IPS DF 4.7 (cell line): ENCODE data around the gene CD109.
"Not testable (repeated sequence)": the region's sequence is repeated elsewhere in the genome, so short reads cannot be mapped to it uniquely, and the experiment has no call there.

ENCODE experiments used
- DNase-seq: peaks from one replicate; pipeline ENCODE4 v3.0.0-alpha.2; 2013; ENCODE audit warnings: low spot score; ENCODE audit errors: extremely low read depth

The CD109 gene

DNA sequence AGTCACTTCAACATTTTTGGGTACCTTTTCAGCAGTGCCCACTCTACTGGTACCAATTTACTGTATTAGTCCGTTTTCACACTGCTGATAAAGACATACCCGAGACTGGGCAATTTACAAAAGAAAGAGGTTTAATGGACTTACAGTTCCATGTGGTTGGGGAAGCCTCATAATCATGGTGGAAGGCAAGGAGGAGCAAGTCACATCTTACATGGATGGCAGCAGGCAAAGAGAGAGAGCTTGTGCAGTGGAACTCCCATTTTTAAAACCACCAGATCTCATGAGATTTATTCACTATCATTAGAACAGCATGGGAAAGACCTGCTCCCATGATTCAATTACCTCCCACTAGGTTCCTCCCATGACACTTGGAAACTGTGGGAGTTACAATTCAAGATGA lies 12.4 kb upstream of the CD109 start:
- DNase-seq = not testable (repeated sequence)

DNA sequence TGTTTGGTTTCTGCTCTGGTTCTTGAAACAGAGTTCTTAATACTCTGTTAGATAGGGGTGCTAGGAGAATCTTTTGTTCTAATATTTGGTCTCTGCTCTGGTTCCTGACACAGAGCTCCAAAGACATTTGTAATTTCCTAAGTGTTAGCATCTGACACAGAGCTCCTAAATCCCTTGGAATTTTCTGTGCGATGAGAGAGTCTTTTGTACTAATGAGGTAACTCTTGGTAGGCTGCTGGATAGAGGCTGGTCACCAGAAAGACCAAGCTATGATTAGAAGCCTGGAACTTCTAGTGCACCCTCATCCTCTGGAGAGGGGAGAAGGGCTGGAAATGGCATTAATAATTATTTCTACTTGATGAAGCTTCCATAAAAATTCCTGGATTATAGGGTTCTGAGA lies 7.7 kb upstream of the CD109 start:
- no peak for DNase-seq

DNA sequence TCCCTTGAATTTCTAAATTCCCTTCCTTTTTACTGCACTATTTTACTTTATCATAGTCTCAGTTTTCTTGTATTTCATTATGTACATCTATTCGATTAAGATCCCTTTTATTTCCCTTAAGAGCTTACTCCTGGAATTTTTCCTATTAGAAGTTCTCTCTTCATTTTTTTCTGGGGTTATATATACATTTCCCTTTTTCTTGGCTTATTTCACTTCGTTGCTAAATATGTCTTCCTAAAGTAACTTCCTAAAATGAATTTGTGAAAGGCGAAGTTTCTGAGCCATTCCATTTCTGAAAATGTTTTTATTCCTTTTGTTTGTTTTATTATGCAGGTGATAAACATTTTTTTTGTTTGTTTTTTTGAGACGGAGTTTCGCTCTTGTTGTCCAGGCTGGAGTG lies 5.9 kb upstream of the CD109 start:
- no peak for DNase-seq

DNA sequence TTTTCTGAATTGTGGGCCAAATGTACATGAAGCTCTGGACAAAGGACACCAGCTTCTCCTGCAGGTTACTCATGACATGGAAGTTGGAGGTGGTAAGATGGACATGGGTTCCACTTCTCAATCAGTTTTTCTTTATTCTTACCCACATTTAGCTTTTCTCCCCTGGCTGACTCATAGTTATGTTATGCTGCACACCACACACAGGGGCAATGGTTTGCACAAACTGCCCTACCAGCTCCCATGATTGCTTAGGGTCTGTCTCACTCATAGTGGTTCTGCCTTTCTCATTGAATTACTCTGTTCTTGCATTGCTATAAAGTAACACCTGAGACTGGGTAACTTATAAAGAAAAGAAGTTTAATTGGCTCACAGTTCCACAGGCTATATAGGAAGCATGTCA lies 4.5 kb upstream of the CD109 start:
- no peak for DNase-seq

DNA sequence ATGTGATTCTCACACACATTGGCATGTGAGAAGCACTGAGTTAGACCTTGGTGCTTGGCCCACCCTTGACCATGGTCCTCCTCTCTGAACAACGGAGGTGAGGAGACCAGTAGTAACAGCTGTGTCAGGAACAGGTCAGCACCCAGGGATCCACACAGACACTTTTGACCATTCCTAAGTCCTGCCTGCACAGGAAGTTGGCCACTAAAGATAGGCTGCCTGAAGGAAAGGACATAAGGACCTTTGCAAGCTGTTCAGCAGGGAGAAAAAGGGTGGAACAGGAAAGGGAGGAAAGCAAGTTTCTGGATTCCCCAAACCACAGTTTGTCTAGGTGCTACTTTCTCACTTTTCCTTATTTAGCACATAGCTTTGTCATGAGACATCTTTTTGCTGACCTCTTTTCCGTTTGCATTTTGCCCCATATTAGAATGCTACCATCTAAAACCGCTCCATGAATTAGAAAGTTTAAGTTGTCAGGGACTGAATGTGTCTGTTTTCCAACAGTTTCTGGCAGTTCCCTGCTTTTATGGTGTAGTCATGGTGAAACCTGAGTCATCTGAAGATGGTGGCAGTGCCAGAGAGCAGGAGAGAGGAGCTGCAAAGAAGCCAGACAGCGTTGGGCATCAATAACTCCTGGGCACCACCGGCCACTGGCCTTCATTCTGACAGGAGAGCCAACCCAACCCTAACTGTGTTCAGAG lies 1.1 kb upstream of the CD109 start:
- DNase-seq = no peak

DNA sequence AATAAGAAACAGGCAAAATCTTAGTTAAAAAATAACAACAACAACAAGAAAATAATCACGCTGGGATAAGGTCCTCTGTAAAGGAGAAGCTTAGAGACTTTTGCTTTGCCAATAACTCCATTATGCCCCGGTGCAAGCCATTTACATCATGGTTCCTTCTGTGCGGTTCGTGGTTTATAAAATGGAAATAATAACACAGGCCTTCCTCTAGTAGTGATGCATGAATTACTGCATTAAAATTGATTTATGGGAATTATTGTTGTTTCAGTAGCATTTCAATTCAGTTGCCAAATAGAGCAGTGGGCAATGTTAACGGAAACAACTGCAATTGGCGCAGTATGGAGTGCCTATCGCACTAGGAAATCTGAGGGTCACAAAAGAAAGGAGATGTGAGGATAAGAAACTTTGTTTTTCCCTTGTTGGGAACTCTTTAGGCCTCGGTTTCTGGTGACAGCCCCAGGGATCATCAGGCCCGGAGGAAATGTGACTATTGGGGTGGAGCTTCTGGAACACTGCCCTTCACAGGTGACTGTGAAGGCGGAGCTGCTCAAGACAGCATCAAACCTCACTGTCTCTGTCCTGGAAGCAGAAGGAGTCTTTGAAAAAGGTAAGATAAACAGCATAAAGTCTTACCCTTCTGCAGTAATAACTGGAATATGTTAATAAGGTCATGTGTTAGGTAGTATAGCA lies 1.1 kb downstream of the CD109 start:
- DNase-seq = no peak

DNA sequence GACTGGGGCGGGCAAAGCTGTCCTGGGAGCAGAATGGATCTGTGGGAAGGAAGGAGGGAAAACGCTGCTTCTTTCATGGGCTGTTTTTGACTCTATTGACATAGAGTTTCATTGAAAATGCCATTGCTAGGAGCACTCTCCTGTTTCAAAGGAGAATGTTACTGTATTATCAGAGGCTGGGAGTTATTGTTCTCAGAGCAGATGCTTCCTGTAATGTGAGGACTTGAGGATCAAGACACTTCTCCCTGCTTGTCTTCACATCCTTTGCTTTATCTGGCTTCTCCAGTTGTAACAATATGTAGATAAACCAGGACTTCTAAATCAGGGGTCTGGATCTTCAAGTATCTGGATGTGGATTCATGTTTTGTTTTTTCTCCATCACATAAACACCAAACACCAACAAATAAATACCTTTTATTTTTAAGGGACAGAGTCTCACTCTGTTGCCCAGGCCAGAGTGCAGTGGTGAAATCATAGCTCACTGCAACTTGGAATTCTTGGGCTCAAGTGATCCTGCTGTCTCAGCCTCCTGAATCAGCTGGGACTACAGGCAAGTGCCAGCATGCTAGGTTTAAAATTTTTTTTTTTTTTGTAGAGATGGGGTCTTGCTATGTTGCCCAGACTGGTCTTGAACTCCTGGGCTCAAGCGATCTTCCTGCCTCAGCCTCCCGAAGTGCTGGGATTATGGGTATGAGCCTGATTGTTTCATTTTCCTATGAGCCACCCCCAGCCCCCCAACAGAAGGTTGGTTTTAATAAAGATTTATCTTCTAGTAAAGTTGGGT lies 3.9 kb downstream of the CD109 start:
- DNase-seq = no peak

DNA sequence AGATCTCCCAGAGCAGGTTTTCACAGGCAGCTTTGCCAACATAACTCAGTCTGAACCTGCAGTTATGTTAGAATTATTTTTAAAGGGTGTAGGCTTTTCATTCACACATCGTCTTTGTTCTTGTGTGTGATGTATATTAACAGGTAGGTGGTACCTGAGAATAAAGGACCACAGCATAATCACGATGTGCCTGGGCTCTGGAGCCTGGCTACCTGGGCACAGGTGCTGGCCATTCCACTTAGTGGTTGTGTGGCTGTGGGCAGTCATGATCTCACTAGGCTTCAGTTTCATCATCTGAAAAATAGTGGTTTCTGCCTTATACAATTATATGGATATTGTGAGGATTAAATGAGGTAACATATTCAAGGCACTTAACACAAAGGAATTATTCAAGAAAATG lies 6.4 kb downstream of the CD109 start:
- DNase-seq = no peak

DNA sequence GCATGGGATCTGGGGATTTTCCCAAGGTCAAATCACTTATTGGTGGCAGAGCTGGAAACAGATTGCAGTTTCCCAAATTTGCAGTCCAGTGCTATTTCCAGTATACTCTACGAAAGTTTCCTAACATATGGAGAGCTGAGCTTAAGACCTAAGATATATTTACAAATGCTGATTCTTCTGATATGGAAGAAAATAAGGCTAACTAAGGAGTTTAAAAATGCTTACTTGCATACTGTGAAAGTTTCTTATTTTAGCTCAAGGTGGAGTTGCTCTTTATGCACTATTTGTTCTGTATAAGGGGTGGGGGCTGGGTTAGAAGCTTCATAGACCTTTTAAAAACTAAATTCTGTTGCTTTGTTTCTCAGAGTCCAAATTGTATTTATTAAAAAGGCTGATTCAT lies 7.5 kb downstream of the CD109 start:
- no peak for DNase-seq

DNA sequence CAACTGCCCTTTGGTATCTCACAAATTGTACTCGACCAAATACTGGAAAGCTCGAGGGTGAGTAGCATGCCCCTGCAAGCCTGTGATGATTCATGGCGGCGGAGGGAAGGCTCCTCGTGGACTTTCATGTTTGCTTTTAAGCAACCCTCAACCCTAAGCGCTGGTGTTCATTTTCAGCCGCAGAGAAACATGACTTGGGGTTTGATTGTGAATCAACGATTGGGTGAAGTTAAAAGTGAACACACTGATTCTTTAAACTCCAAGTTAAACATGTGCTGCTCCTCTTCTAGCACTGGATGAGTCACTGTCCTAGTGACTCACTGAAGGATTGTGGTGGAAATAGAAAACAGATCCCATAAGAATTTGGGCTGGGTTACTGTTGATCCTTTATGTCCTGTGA lies 8.3 kb downstream of the CD109 start:
- DNase-seq = no peak

DNA sequence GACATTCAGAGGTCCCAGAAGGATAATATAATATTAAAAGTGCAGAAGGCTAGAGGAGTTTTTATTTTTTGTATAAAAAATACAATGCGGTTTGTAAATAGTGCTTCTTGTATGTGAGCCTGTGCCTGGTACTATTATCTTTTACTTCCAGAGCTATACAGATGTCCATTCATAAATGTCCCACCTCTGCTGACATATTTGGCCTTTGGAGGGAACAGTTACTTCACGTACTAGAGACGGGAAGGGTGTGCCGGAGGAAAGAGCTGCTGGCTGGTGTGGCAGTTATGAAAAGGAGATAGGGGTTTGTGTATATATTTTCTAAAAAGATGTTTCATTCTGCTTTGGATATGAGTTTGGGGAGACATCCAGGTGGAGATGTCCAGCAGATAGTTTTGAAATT lies 8.8 kb downstream of the CD109 start:
- no peak for DNase-seq

DNA sequence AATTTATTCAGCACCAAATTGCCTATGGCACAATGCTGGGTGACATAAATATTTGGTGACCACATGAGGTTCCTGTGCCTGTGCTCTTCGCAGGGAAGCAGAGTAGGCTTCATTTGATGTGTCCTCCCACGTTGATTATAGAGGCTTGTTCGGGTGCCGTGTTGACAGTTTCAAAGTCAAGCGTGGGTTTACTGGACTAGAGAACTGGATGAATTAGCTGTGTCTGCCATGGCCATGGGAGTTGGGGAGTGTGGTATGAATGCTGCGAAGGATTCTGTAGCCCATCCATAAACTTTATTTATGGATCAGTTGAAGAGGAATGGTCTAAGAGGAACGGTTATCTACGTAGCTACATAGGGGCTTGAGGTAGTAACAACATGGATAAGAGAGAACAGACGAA lies 11.0 kb downstream of the CD109 start:
- no peak for DNase-seq

DNA sequence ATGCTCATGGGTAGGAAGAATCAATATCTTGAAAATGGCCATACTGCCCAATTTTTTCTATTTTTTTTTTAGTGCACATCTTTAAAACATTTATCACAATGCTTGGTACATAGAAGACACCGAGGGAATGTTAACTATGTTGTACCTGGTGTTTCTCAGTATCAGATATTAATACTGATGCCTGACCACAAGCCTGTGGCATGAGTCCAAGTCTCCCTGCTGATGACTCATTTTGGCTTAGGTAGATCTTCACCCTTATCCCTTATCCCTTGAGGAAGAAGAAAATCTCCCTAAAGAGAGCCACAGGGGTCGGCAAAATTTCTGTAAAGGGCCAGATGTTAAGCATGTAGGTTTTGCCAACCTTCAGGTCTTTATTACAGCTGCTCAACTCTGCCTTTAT lies 14.5 kb downstream of the CD109 start:
- DNase-seq = no peak

DNA sequence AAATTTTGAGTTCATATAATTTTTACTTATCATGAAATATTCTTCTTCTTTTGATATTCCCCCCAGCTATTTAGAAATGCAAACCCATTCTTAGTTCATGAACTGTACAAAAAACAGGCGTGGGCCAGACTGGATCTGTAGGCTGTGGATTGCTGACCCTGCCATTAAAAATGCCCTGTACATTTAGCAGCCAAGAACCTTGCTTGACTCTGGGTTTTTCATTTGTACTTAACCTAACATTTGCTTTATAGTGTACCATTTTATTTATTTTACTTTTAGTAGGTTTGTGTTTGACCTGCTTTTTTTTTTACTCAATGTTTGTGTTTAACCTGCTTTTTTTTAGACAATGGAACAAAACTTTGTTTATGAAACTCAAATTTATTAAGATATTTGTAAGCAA lies 14.9 kb downstream of the CD109 start:
- no peak for DNase-seq

DNA sequence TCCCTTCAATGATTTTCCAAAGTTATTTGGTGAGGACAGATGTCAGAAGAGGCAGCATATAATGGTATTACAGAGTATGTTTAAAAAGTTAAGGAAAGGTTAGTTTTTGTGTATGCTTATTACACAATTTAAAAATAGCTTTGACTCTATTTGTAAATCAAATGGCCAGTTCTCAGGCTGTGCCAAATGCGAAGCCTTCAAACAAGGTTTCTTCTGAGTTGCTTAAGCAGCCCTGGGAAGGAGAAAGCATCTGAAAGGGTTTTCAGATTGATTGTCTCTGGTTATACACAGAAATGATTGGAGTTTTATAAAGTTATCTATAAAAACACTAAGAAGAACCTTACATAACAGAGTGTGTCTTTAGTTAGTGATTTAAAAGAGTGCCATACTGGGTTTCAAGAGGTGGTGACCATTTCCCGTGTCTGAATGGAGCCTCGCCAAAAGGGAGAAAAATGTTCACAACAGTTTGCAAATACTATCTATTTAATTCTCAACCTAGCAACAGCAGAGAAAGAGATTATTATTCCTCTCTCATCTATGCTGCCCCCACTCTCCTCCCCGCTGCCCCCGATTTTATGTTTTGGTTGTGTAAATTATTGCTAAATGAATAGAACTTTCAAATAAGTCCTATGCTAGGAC lies 16.7 kb downstream of the CD109 start:
- no peak for DNase-seq

DNA sequence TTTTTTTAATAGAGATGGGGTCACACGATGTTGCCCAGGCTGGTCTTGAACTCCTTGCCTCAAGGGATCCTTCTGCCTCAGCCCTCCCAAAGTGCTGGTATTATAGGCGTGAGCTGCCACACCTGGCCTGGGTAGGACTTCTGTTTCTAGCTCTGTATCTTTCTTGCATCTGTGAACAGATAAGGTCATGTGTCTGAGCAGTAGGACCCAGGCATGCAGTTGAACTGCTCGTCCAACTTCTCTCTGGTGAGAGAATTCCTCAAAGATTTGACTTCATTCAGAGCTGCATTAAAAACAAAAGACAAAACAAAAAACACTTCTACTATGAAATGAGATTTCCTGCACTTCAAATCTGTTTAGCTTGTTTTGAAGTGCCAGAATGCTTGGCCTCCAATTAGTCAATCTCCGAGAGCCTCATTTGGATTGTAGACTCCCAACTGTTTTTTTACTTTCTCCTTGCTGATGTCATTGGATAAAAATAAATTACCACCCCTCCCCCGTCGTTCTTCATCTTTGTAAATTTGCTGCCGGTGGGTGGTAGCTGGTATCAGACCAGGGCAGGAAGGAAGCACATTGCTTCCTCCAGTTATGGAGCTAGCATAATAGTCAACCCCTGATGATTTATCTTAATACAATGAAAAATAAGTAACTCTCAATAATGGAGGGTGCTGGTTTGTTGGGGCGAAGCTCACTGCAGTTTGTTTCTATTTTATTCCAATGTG lies 17.6 kb downstream of the CD109 start:
- DNase-seq = no peak

DNA sequence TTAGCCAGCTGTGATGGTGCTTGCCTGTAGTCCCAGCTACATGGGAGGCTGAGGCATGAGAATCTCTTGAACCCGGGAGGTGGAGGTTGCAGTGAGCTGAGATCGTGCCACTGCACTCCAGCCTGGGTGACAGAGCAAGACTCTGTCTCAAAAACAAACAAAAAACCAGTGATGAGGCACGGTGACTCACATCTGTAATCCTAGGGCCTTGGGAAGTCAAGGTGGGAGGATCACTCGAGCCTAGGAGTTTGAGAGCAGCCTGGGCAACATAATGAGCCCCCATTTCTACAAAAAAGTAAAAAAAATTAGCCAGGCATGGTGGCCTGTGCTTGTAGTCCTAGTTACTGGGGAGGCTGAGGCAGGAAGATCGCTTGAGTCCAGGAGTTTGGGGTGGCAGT lies 19.1 kb downstream of the CD109 start:
- not testable (repeated sequence) for DNase-seq

DNA sequence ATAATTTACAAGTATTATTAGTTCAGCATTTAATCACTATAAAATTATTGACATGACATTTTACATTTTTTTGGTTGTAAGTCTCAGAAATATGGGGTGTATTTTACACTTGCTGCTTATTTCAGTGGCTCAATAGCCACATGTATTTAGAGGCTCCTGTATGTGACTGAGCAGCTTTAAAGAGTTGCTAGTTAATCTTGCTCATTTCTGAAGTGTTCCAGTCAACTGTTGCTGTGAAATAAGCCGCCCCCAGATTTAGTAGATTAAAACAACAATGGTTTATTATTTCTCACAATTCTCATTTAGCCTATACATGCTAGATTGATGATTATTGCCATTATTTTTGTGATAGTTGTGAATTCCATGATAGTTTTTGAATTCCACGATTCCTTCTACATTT lies 23.0 kb downstream of the CD109 start:
- DNase-seq = no peak

DNA sequence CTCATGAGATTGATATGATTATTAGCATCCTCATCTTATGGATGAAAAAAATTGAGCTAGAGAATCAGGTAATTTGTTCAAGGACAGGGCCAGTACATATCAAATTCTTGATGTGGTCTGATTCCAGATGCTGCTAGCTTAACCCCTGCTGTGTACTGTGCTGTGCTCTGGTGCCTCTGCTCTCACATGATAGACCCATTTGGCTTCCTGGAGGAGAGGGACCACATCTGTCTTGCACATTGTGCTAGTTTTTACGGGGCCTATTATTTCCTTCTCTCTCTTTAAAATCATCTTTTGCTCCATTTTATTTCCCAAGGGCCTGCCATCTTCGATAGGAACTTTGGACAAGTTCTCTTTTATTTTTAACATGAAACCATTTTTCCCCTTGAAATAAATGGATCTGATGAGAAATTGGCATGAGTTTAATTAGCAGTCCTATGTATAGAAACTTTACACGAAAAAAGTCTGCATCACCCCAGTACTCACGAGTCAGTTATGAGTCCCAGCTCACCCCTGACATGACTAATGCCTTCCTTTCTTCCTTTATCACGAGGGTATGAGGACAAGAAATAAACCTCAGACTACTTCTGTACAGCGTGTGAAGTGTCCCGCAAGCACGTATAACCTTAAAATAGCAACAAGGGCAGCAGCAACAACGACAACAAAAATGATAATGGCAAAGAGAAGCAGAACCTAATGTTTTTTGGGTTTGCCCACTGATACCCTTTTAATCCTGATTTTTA lies 26.5 kb downstream of the CD109 start:
- DNase-seq = no peak

DNA sequence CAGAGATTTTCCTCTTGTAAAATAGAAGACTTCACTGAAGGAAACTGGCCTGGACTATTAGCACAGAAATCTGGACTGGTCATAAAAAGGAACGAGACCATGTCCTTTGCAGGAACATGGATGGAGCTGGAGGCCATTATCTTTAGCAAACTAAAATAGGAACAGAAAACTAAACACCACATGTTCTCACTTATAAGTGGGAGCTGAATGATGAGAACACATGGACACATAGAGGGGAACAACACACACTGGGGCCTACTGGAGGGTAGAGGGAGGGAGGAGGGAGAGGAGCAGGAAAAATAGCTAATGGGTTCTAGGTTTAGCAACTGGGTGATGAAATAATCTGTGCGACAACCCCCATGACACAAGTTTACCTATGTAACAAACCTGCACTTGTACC lies 27.5 kb downstream of the CD109 start:
- DNase-seq = not testable (repeated sequence)

DNA sequence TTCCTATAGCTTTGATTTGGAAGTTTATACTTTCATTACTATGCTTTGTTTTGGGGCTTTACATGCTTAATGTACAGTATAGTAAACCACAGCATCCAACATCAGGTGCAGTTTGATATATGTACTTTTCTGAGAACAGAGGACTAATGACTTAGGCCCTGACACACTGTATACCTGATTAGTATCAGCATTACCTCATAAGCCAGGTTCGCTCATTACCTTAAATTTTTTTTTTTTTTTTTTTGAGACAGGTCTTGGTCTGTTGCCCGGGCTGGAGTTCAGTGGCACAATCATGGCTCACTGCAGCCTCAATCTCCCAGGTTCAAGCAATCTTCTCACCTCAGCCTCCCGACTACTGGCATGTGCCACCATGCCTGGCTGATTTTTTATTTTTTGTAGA lies 28.4 kb downstream of the CD109 start:
- DNase-seq = no peak
